ENCODE data around the gene OVOL1.

- TF ChIP-seq CTCF (conservative IDR thresholded peaks at IDR 0.05) (no peak), EZH2 (IDR thresholded peaks at IDR 0.05; ENCODE audit: low read depth) (no peak)
Measured at GRCh38 chr11:65802841-65803240, 16.0 kb downstream of the OVOL1 start.
